ENCODE measurements around the gene L3HYPDH. TPM values are rescaled to one million over a fixed set of nuclear protein-coding genes. Genes with fewer than 3 reads are reported as not detected.

Gene L3HYPDH
- total RNA-seq, 1 donor from 2014 or later, result 19.5 TPM

- DNase-seq, result no peak
- no peaks in the 10 kb centered on the region for H3K4me1 ChIP-seq
- no peaks in the 10 kb centered on the region for H3K9me3 ChIP-seq
- peak; percentile 92 for ATAC-seq
- H3K27ac ChIP-seq, result no peak overlapping the region
- no peaks in the 10 kb centered on the region for H3K27me3 ChIP-seq
- no peak overlapping the region for H3K4me3 ChIP-seq
- TF ChIP-seq CTCF (IDR thresholded peaks at IDR 0.05), result peak; percentile 74
- H3K36me3 ChIP-seq, result peaks cover 18% of the 10 kb centered on the region
- intact Hi-C loops (cut with DNase I), result no loop called here
These were observed 23.0 kb upstream of the L3HYPDH start for GRCh38 chr14:59507063-59507751.

- TF ChIP-seq CTCF (IDR thresholded peaks at IDR 0.05), result no peak
- H3K9me3 ChIP-seq, result no peaks in the 10 kb centered on the region
- no peak overlapping the region for H3K4me3 ChIP-seq
- H3K36me3 ChIP-seq, result peaks cover 37% of the 10 kb centered on the region
- ATAC-seq, result no peak
- no peaks in the 10 kb centered on the region for H3K4me1 ChIP-seq
- intact Hi-C loops (cut with DNase I), result no loop called here
- no peaks in the 10 kb centered on the region for H3K27me3 ChIP-seq
- DNase-seq, result no peak
- no peak overlapping the region for H3K27ac ChIP-seq
These were observed 19.0 kb upstream of the L3HYPDH start for GRCh38 chr14:59503256-59503655.

GRCh38 chr14:59500732-59501131, 16.5 kb upstream of the L3HYPDH start:
- no peak for TF ChIP-seq CTCF (IDR thresholded peaks at IDR 0.05)
- Histone ChIP-seq H3K36me3 (peaks cover 57% of the 10 kb centered on the region), H3K27me3 (no peaks in the 10 kb centered on the region), H3K4me1 (no peaks in the 10 kb centered on the region), H3K27ac (no peak overlapping the region), H3K9me3 (no peaks in the 10 kb centered on the region), H3K4me3 (no peak overlapping the region)
- intact Hi-C loops (cut with DNase I), result no loop called here
- ATAC-seq (no peak), DNase-seq (no peak)

- intact Hi-C loops (cut with DNase I), result no loop called here
- H3K4me3 ChIP-seq, result no peak overlapping the region
- ATAC-seq (no peak), DNase-seq (no peak)
- no peak overlapping the region for H3K27ac ChIP-seq
- H3K36me3 ChIP-seq, result peaks cover 86% of the 10 kb centered on the region
- TF ChIP-seq CTCF (IDR thresholded peaks at IDR 0.05), result no peak
- peaks cover 3% of the 10 kb centered on the region for H3K4me1 ChIP-seq
- no peaks in the 10 kb centered on the region for H3K27me3 ChIP-seq
- no peaks in the 10 kb centered on the region for H3K9me3 ChIP-seq
These were observed 8.2 kb upstream of the L3HYPDH start for GRCh38 chr14:59492384-59492783.

- no peak for ATAC-seq
- H3K27me3 ChIP-seq, result no peaks in the 10 kb centered on the region
- H3K27ac ChIP-seq, result no peak overlapping the region
- H3K4me3 ChIP-seq, result no peak overlapping the region
- DNase-seq, result no peak
- H3K4me1 ChIP-seq, result peaks cover 15% of the 10 kb centered on the region
- no peak for TF ChIP-seq CTCF (IDR thresholded peaks at IDR 0.05)
- H3K9me3 ChIP-seq, result no peaks in the 10 kb centered on the region
- intact Hi-C loops (cut with DNase I), result no loop called here
- peaks cover 69% of the 10 kb centered on the region for H3K36me3 ChIP-seq
These were observed 6.5 kb upstream of the L3HYPDH start for GRCh38 chr14:59490756-59491155.
